Neural progenitor cell (in vitro differentiated cells): ENCODE data around the gene RAB13. TPM values are rescaled to one million over a fixed set of nuclear protein-coding genes. Genes with fewer than 3 reads are reported as not detected.

ENCODE experiments used
- DNase-seq: peaks from one replicate; pipeline ENCODE4 v3.0.0-alpha.2; 2016; ENCODE audit warnings: low spot score
- H2AFZ ChIP-seq: fragments of 200-600 bp; sonication (generic); replicated peaks from 2 replicates; pipeline ENCODE4 v1.6.1; 2016; ENCODE audit warnings: antibody characterized with exemption
- H3F3A ChIP-seq: fragments of 200-600 bp; sonication (generic); 2 replicates; pipeline ENCODE4 v1.6.1; 2016; ENCODE audit warnings: antibody characterized with exemption, low read depth
- H3K27ac ChIP-seq: fragments of 200-600 bp; sonication (generic); 2 replicates; pipeline ENCODE4 v1.5.1; 2016; ENCODE audit warnings: mild to moderate bottlenecking
- H3K27me3 ChIP-seq: fragments of 200-600 bp; sonication (generic); 2 replicates; pipeline ENCODE4 v1.6.1; 2016; ENCODE audit warnings: mild to moderate bottlenecking, moderate library complexity
- H3K36me3 ChIP-seq: fragments of 200-600 bp; sonication (generic); 2 replicates; pipeline ENCODE4 v1.5.1; 2016
- H3K4me1 ChIP-seq: fragments of 200-600 bp; sonication (generic); 2 replicates; pipeline ENCODE4 v1.6.1; 2016; ENCODE audit warnings: mixed run types
- H3K4me2 ChIP-seq: fragments of 200-600 bp; sonication (generic); 2 replicates; pipeline ENCODE4 v1.6.1; 2016
- H3K4me3 ChIP-seq: fragments of 200-600 bp; sonication (generic); 2 replicates; pipeline ENCODE4 v1.5.1; 2016
- H3K79me2 ChIP-seq: fragments of 200-600 bp; sonication (generic); 2 replicates; pipeline ENCODE4 v1.6.1; 2016; ENCODE audit warnings: low read depth
- H3K9ac ChIP-seq: fragments of 200-600 bp; sonication (generic); 2 replicates; pipeline ENCODE4 v1.6.1; 2016
- H3K9me3 ChIP-seq: fragments of 200-600 bp; sonication (generic); 2 replicates; pipeline ENCODE4 v1.5.1; 2016; ENCODE audit warnings: low read depth
- H4K20me1 ChIP-seq: fragments of 200-600 bp; sonication (generic); 2 replicates; pipeline ENCODE4 v1.6.1; 2016; ENCODE audit warnings: low read depth
- H3K27ac Mint-ChIP-seq: 3 replicates; pipeline ENCODE4 v1.8.0; 2021; ENCODE audit warnings: mixed read lengths
- H3K27me3 Mint-ChIP-seq: 2 replicates; pipeline ENCODE4 v1.8.0; 2022; ENCODE audit warnings: low read depth, mild to moderate bottlenecking, inconsistent platforms, moderate library complexity, mixed read lengths; ENCODE audit not compliant: insufficient read depth
- H3K36me3 Mint-ChIP-seq: 3 replicates; pipeline ENCODE4 v1.8.0; 2021; ENCODE audit warnings: mixed read lengths
- H3K4me1 Mint-ChIP-seq: 3 replicates; pipeline ENCODE4 v1.8.0; 2021; ENCODE audit warnings: mixed read lengths
- H3K4me3 Mint-ChIP-seq: 3 replicates; pipeline ENCODE4 v1.8.0; 2021; ENCODE audit warnings: mild to moderate bottlenecking, moderate library complexity, mixed read lengths
- H3K9me3 Mint-ChIP-seq: 3 replicates; pipeline ENCODE4 v1.8.0; 2020; ENCODE audit warnings: mixed read lengths
- CTCF ChIP-seq: fragments of 200-600 bp; sonication (generic); IDR thresholded peaks from 2 replicates; pipeline ENCODE4 v1.5.1; 2017; ENCODE audit warnings: antibody characterized with exemption, mild to moderate bottlenecking
- EZH2 ChIP-seq: fragments of 200-600 bp; sonication (generic); IDR thresholded peaks from 2 replicates; pipeline ENCODE4 v1.6.1; 2017; ENCODE audit warnings: antibody characterized with exemption, mild to moderate bottlenecking, moderate library complexity
- EZH2phosphoT487 ChIP-seq: fragments of 200-600 bp; sonication (generic); IDR thresholded peaks from 2 replicates; pipeline ENCODE4 v1.6.1; 2017; ENCODE audit warnings: antibody characterized with exemption
- total RNA-seq: library from RNA; depleted of rRNA; stranded (reverse); fragments of >200 nt; gene quantifications from 2 replicates; pipeline ENCODE4 v1.2.3, GENCODE V29; 2015; ENCODE audit warnings: low replicate concordance

Gene RAB13
- total RNA-seq, 1 donor from 2014 or later: 14.3 TPM

DNA sequence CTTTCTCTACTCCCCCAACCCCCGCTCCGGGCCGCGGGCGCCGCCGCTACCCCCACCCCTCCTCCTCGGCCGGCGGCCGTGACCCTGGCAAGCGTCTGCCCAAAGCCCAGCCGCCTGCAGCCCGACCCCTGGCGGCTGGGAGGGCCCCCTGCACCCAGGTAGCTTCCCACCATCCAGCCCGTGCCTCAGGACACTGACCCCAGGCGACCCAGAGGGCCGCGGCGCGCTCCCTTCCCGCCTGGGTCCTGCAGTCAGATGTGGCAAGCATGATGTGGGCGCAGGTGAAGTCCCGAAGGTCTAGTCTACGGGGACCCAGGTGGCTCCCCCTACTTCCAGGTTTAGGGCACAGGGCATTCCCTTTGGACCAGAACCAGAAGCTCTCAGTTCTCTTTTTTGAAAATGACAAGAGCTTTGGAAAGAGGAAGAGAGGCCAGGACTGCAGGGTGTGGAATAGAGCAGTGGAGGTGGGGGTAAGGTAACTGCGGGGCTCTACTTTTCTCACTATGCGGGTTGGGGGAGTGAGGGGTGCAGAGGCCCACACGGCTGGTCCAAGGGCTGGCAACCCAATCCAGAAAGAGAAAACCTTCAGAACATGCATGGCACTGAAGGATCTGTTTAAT lies 39.4 kb downstream of the RAB13 start, which contains the start of gene DENND4B:
Gene DENND4B (minus strand): TSS at position 97 of the 620 bp plus-strand sequence. CDS start 2,344 bp downstream, outside the sequence.
- TF ChIP-seq CTCF (peak; percentile 87), EZH2 (no peak)
- peak within 1 kb of the TSS; percentile 73 for H3K4me3 ChIP-seq
- H4K20me1 ChIP-seq: peaks cover 18% of the 10 kb centered on the region
- no peak within 1 kb of the TSS for H3K27ac ChIP-seq
- Mint-ChIP-seq H3K36me3 (peaks cover 17% of the 10 kb centered on the region), H3K9me3 (no peaks in the 10 kb centered on the region), H3K27ac (no peak within 1 kb of the TSS), H3K4me3 (peak within 1 kb of the TSS; percentile 90), H3K4me1 (peaks cover 19% of the 10 kb centered on the region), H3K27me3 (peaks cover 2% of the 10 kb centered on the region)
- peak within 1 kb of the TSS; percentile 89 for H2AFZ ChIP-seq
- H3K4me2 ChIP-seq: peak within 1 kb of the TSS; percentile 98
- H3K9ac ChIP-seq: no peak within 1 kb of the TSS
- peak; percentile 92 for DNase-seq
- H3K36me3 ChIP-seq: no peaks in the 10 kb centered on the region
- H3K9me3 ChIP-seq: no peaks in the 10 kb centered on the region
- H3K27me3 ChIP-seq: no peaks in the 10 kb centered on the region
- H3K4me1 ChIP-seq: peaks cover 5% of the 10 kb centered on the region
- peaks cover 17% of the 10 kb centered on the region for H3K79me2 ChIP-seq
- H3F3A ChIP-seq: peaks cover 28% of the 10 kb centered on the region

DNA sequence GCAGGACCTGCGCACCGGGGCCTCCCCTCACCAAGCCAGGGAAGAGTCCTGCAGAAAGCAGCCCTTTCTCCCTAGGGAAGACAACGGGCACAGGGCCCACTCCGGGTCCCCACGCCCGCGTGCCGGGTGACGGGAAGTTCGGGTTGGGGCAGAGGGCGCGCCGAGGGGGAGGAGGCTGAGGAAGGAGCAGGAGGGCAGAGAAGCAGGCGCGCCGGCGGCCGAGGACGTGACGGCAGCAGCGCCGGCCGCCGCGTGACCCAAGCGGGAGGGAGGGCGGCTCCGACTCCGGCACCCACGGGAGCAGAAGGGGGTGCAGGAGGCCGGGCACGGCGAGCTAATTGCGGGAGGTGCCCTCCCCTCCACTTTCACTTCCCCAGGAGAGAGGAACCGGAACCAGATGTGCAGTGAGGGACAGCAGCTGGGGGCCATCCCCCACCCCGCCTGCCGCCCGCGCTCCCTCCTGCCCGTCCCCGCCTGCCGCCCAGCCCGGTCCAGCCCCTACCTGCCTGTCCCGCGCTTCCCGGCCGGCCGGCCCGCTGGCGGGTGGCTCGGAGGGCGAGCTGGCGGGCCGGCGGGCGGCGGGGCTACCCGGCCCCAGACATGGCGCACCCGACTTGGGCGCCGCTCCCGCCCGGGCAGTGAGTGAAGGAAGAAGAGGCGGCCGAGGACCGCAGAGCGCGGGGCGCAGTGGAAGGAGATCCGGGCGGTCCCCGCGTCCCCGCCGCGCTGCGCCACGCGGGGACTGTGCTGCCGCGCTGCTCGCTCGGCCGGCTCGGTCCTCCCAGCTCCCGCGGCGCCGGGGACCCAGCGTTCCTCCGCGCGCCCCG lies 40.1 kb downstream of the RAB13 start:
- Histone ChIP-seq H4K20me1 (peaks cover 18% of the 10 kb centered on the region), H3K27me3 (no peaks in the 10 kb centered on the region), H2AFZ (peak overlapping the region; percentile 89), H3K27ac (no peak overlapping the region), H3K79me2 (peaks cover 17% of the 10 kb centered on the region), H3K9ac (no peak overlapping the region), H3F3A (peaks cover 28% of the 10 kb centered on the region), H3K9me3 (no peaks in the 10 kb centered on the region), H3K4me1 (peaks cover 5% of the 10 kb centered on the region), H3K4me2 (peak overlapping the region; percentile 98), H3K36me3 (no peaks in the 10 kb centered on the region), H3K4me3 (peak overlapping the region; percentile 73)
- Mint-ChIP-seq H3K27ac (no peak overlapping the region), H3K4me1 (peaks cover 19% of the 10 kb centered on the region), H3K27me3 (peaks cover 2% of the 10 kb centered on the region), H3K4me3 (peak overlapping the region; percentile 90), H3K9me3 (no peaks in the 10 kb centered on the region), H3K36me3 (peaks cover 19% of the 10 kb centered on the region)
- no peak for TF ChIP-seq CTCF
- no peak for TF ChIP-seq EZH2phosphoT487
- TF ChIP-seq EZH2: no peak
- peak; percentile 57 for DNase-seq

DNA sequence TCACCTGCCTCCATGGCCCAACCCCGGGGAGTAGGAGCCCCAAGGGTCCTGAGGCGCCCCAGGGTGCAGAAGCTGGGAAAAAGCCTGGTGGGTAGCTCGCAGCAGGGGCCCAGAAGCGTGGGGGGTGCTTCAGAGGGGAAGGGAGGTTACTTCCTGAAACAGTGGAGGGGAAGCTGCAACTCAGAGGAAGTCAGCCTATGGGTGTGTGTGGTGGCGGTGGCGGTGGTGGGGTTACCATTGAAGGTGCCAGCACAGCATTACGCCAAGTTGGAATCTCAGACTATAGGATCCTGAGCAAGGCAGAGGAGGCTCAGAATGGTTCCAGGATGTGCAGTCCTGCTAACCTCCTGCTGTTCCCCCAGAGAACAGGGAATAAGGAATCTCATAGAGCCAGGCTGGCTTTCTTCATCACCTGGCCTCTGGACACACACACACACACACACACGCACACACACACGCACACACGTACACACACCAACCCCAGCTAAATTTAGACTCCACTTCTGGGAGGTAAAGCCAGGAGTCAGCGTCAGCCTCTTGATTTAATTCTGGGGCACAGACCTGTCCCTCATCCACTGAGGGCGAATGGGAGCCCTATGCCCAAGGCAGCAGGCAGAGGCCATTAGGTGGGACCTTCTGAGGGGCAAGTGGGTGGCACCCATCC lies 40.9 kb downstream of the RAB13 start:
- Mint-ChIP-seq H3K4me1 (peaks cover 19% of the 10 kb centered on the region), H3K27ac (no peak overlapping the region), H3K9me3 (no peaks in the 10 kb centered on the region), H3K27me3 (peaks cover 2% of the 10 kb centered on the region), H3K4me3 (peak overlapping the region; percentile 90), H3K36me3 (peaks cover 20% of the 10 kb centered on the region)
- H3K4me3 ChIP-seq: peak overlapping the region; percentile 73
- H3F3A ChIP-seq: peaks cover 28% of the 10 kb centered on the region
- H3K79me2 ChIP-seq: peaks cover 17% of the 10 kb centered on the region
- no peak overlapping the region for H3K27ac ChIP-seq
- peaks cover 5% of the 10 kb centered on the region for H3K4me1 ChIP-seq
- peak overlapping the region; percentile 89 for H2AFZ ChIP-seq
- H3K27me3 ChIP-seq: no peaks in the 10 kb centered on the region
- no peak overlapping the region for H3K9ac ChIP-seq
- H3K9me3 ChIP-seq: no peaks in the 10 kb centered on the region
- H4K20me1 ChIP-seq: peaks cover 18% of the 10 kb centered on the region
- DNase-seq: peak; percentile 36
- no peak for TF ChIP-seq EZH2
- no peak for TF ChIP-seq EZH2phosphoT487
- TF ChIP-seq CTCF: no peak
- no peaks in the 10 kb centered on the region for H3K36me3 ChIP-seq
- peak overlapping the region; percentile 98 for H3K4me2 ChIP-seq
